BLaER1 (cell line): ENCODE measurements around the gene P3H4.

ENCODE experiments used
- H3K27ac ChIP-seq: shearing (Covaris generic); formaldehyde crosslinking; 2 replicates; pipeline ENCODE4 v1.8.1; 2022
- H3K27me3 ChIP-seq: shearing (Covaris generic); formaldehyde crosslinking; 2 replicates; pipeline ENCODE4 v1.8.1; 2022
- H3K36me3 ChIP-seq: shearing (Covaris generic); formaldehyde crosslinking; 2 replicates; pipeline ENCODE4 v1.8.1; 2022
- H3K4me1 ChIP-seq: shearing (Covaris generic); formaldehyde crosslinking; 2 replicates; pipeline ENCODE4 v1.8.1; 2022
- H3K4me2 ChIP-seq: shearing (Covaris generic); formaldehyde crosslinking; 2 replicates; pipeline ENCODE4 v1.8.1; 2022
- H3K4me3 ChIP-seq: shearing (Covaris generic); formaldehyde crosslinking; 2 replicates; pipeline ENCODE4 v1.8.1; 2022
- H3K9ac ChIP-seq: shearing (Covaris generic); formaldehyde crosslinking; 2 replicates; pipeline ENCODE4 v1.8.1; 2022
- H3K9me3 ChIP-seq: shearing (Covaris generic); formaldehyde crosslinking; 2 replicates; pipeline ENCODE4 v1.8.1; 2022
- H4K20me1 ChIP-seq: shearing (Covaris generic); formaldehyde crosslinking; 2 replicates; pipeline ENCODE4 v1.8.1; 2022
- Cebpa-rat ChIP-seq: shearing (Covaris generic); IDR thresholded peaks from 2 replicates; pipeline ENCODE4 v1.8.1; 2022

Gene P3H4

DNA sequence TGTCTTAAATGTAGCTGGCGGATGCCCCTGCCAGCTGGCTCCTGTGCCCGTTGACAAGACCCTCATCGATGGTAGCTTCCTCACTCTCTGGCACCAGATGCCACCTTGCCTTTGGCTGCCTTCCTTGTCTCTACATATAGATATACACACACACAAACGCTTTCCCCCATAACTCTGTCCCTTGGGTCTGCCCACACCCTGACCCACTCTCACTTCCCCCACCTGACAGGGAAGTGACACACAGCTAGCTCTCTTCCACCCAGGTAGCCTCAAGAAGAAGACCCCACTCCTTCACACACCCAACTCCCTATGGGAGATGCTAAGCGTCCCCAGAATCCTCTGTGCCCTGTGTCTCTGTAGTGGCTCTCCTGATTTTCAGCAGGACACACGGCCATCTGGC, 50.9 kb downstream of the P3H4 start:
- H3K4me3 ChIP-seq, result no peak overlapping the region
- 0 out of 2 replicates have a peak, but pooled peaks cover 6% of the 10 kb centered on the region for H3K4me1 ChIP-seq
- H3K4me2 ChIP-seq, result no peak overlapping the region
- TF ChIP-seq Cebpa-rat, result no peak
- H3K27me3 ChIP-seq, result no peaks in the 10 kb centered on the region
- no peak overlapping the region for H3K27ac ChIP-seq
- peaks cover 97% of the 10 kb centered on the region for H4K20me1 ChIP-seq
- H3K36me3 ChIP-seq, result peaks cover 100% of the 10 kb centered on the region
- H3K9ac ChIP-seq, result no peak overlapping the region
- no peaks in the 10 kb centered on the region for H3K9me3 ChIP-seq

DNA sequence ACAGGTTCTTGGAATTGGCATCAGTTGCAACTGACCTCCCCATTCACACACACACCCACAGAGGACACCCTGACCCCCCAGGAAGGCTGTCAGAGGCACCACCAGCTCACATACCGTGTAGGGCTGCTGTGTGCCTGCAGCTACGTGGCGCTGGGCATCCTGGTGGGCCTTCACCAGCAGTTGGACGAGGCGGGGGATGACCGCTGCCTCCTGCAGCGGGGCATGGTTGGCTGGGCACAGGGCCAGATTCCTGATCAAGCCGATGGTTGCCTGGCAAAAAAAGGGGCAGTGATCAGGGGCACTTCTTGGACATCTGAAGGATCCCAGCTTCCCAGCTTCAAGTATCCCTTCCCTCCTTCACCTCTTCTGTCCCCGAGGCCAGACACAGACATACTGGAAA, 53.1 kb downstream of the P3H4 start:
- H3K27ac ChIP-seq, result no peak overlapping the region
- H3K9me3 ChIP-seq, result no peaks in the 10 kb centered on the region
- H3K36me3 ChIP-seq, result peaks cover 100% of the 10 kb centered on the region
- H3K9ac ChIP-seq, result no peak overlapping the region
- no peak overlapping the region for H3K4me3 ChIP-seq
- no peaks in the 10 kb centered on the region for H3K27me3 ChIP-seq
- no peak overlapping the region for H3K4me2 ChIP-seq
- H3K4me1 ChIP-seq, result peaks cover 16% of the 10 kb centered on the region; the same call in 1 of the 2 replicates
- peaks cover 98% of the 10 kb centered on the region for H4K20me1 ChIP-seq
- no peak for TF ChIP-seq Cebpa-rat

DNA sequence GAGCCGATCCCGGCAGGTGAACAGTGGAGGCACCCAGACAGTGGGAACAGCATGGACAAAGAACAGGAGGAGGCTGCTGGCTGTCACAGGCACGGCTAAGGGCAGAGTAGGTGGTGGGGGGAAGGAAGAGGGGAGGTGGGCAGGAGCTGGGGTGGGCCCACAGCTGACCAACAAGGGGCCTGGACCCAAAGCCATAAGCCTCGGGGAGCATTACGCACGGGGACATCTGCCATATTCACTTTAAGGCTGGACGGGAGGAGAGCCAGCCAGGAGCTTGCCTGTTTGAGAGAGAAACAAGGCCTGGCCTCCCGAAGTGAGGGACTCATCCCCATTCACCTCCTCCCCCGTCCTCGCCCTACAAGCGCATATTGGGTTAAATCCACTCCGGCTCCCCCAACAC, 57.7 kb downstream of the P3H4 start:
- no peak overlapping the region for H3K4me3 ChIP-seq
- H3K9ac ChIP-seq, result no peak overlapping the region
- TF ChIP-seq Cebpa-rat, result no peak
- H3K9me3 ChIP-seq, result no peaks in the 10 kb centered on the region
- H3K27ac ChIP-seq, result 0 out of 2 replicates have a peak overlapping the region, but pooled peaks have one; percentile 1
- no peak overlapping the region for H3K4me2 ChIP-seq
- peaks cover 28% of the 10 kb centered on the region for H3K4me1 ChIP-seq
- H3K36me3 ChIP-seq, result peaks cover 83% of the 10 kb centered on the region
- peaks cover 55% of the 10 kb centered on the region for H4K20me1 ChIP-seq
- H3K27me3 ChIP-seq, result no peaks in the 10 kb centered on the region
